Measurements from ENCODE around the gene MAN1A1. TPM values are rescaled to one million over a fixed set of nuclear protein-coding genes. Genes with fewer than 3 reads are reported as not detected.

Gene MAN1A1
- total and polyA plus RNA-seq, 2 experiments from 2014 or later = 2.0 to 8.7 TPM

DNA sequence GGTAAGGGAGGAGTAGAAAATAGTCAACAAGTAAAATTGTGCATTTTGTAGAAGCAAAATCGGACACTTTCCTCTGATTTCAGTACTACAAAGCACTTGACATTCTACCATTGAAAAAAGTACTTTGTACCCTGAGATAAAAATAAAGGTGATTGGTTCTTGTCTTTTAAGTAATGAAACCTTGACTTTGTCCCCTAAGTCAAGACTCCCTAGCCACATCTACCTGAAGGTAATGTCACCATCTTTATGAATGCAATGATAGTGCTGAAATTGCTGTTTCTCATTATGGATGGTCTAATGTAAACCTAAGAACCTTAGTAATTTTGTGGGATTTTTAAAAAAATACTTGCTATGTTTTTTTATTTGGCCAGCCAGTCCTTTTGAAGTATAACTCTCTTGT is 2.4 kb upstream of the MAN1A1 start:
- no peak for TF ChIP-seq NANOG (IDR thresholded peaks at IDR 0.05; ENCODE audit: borderline replicate concordance)
- no peak for TF ChIP-seq ZNF114 (CRISPR knock-in tag; IDR thresholded peaks at IDR 0.05)
- TF ChIP-seq, protein P1, sequence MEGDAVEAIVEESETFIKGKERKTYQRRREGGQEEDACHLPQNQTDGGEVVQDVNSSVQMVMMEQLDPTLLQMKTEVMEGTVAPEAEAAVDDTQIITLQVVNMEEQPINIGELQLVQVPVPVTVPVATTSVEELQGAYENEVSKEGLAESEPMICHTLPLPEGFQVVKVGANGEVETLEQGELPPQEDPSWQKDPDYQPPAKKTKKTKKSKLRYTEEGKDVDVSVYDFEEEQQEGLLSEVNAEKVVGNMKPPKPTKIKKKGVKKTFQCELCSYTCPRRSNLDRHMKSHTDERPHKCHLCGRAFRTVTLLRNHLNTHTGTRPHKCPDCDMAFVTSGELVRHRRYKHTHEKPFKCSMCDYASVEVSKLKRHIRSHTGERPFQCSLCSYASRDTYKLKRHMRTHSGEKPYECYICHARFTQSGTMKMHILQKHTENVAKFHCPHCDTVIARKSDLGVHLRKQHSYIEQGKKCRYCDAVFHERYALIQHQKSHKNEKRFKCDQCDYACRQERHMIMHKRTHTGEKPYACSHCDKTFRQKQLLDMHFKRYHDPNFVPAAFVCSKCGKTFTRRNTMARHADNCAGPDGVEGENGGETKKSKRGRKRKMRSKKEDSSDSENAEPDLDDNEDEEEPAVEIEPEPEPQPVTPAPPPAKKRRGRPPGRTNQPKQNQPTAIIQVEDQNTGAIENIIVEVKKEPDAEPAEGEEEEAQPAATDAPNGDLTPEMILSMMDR (conservative IDR thresholded peaks at IDR 0.05; ENCODE audit: low read depth in 2 of 2) = no peak
- TF ChIP-seq EZH2phosphoT487 (IDR thresholded peaks at IDR 0.05; ENCODE audit: unreplicated experiment) = no peak
- Histone ChIP-seq H3K4me1 (ENCODE audit: insufficient read depth) (peaks cover 19% of the 10 kb centered on the region), H4K20me1 (replicated peaks; ENCODE audit: insufficient read depth) (no peaks in the 10 kb centered on the region), H3K79me2 (replicated peaks; ENCODE audit: insufficient read depth) (no peaks in the 10 kb centered on the region), H3F3A (replicated peaks; ENCODE audit: low read depth) (no peaks in the 10 kb centered on the region), H3K36me3 (ENCODE audit: insufficient read depth) (no peaks in the 10 kb centered on the region), H2AFZ (no peak overlapping the region), H3K27ac (ENCODE audit: low read depth) (no peak overlapping the region), H3K4me3 (no peak overlapping the region), H3K27me3 (ENCODE audit: insufficient read depth) (peaks cover 46% of the 10 kb centered on the region), H3K4me2 (no peak overlapping the region), H3K9me2 (ENCODE audit: insufficient read depth) (no peaks in the 10 kb centered on the region)
- DNase-seq (ENCODE audit: low spot score) (no peak), ATAC-seq (no peak)
- Mint-ChIP-seq H3K27ac (no peak overlapping the region), H3K4me1 (peaks cover 17% of the 10 kb centered on the region), H3K27me3 (ENCODE audit: insufficient read depth, low read depth, poor library complexity) (peaks cover 7% of the 10 kb centered on the region), H3K36me3 (ENCODE audit: low read depth) (no peaks in the 10 kb centered on the region), H3K4me3 (no peak overlapping the region), H3K9me3 (no peaks in the 10 kb centered on the region; the same call in 2 of the 3 replicates)

DNA sequence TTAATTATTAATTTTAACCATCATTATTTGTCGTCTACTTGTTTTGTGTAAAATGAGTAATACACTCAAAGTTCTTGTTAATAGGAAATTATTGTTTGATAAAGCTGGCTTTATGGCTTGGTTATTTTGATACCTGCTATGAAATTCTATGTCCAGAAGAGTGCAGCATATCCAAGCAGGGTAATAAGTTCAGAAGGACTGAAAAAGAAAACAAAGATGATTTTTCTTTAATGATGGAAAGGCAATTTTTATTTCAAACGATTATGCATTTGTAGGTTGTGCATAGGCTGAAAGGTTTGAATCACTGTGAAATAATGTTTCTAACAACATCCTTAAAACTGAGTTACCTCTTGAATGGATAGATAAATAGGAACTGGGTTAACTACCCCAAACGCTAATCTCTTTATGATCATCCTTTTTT is 1.4 kb upstream of the MAN1A1 start:
- Histone ChIP-seq H3F3A (replicated peaks; ENCODE audit: low read depth) (no peaks in the 10 kb centered on the region), H2AFZ (no peak overlapping the region), H3K9me2 (ENCODE audit: insufficient read depth) (no peaks in the 10 kb centered on the region), H3K27me3 (ENCODE audit: insufficient read depth) (peaks cover 52% of the 10 kb centered on the region), H3K36me3 (ENCODE audit: insufficient read depth) (no peaks in the 10 kb centered on the region), H3K4me2 (peak overlapping the region; percentile 97; the same call in 1 of the 2 replicates), H3K4me1 (ENCODE audit: insufficient read depth) (peaks cover 21% of the 10 kb centered on the region), H3K79me2 (replicated peaks; ENCODE audit: insufficient read depth) (no peaks in the 10 kb centered on the region), H4K20me1 (replicated peaks; ENCODE audit: insufficient read depth) (no peaks in the 10 kb centered on the region), H3K27ac (ENCODE audit: low read depth) (no peak overlapping the region), H3K4me3 (peak overlapping the region; percentile 84)
- H3K27ac Mint-ChIP-seq = no peak overlapping the region
- TF ChIP-seq, protein P2, sequence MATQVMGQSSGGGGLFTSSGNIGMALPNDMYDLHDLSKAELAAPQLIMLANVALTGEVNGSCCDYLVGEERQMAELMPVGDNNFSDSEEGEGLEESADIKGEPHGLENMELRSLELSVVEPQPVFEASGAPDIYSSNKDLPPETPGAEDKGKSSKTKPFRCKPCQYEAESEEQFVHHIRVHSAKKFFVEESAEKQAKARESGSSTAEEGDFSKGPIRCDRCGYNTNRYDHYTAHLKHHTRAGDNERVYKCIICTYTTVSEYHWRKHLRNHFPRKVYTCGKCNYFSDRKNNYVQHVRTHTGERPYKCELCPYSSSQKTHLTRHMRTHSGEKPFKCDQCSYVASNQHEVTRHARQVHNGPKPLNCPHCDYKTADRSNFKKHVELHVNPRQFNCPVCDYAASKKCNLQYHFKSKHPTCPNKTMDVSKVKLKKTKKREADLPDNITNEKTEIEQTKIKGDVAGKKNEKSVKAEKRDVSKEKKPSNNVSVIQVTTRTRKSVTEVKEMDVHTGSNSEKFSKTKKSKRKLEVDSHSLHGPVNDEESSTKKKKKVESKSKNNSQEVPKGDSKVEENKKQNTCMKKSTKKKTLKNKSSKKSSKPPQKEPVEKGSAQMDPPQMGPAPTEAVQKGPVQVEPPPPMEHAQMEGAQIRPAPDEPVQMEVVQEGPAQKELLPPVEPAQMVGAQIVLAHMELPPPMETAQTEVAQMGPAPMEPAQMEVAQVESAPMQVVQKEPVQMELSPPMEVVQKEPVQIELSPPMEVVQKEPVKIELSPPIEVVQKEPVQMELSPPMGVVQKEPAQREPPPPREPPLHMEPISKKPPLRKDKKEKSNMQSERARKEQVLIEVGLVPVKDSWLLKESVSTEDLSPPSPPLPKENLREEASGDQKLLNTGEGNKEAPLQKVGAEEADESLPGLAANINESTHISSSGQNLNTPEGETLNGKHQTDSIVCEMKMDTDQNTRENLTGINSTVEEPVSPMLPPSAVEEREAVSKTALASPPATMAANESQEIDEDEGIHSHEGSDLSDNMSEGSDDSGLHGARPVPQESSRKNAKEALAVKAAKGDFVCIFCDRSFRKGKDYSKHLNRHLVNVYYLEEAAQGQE (IDR thresholded peaks at IDR 0.05; ENCODE audit: unreplicated experiment) = no peak
- no peak for TF ChIP-seq CREB1 (CRISPR knock-in tag; IDR thresholded peaks at IDR 0.05; ENCODE audit: low read depth)
- TF ChIP-seq, protein P1 (conservative IDR thresholded peaks at IDR 0.05; ENCODE audit: low read depth in 2 of 2) = peak in 1 of 2 experiments; percentile 35; a peak in 2 of 4 replicates
- no peak for DNase-seq (ENCODE audit: low spot score)
- H3K27me3 Mint-ChIP-seq (ENCODE audit: insufficient read depth, low read depth, poor library complexity) = peaks cover 7% of the 10 kb centered on the region
- H3K4me1 Mint-ChIP-seq = peaks cover 17% of the 10 kb centered on the region
- ATAC-seq = no peak
- no peaks in the 10 kb centered on the region for H3K36me3 Mint-ChIP-seq (ENCODE audit: low read depth)
- H3K9me3 Mint-ChIP-seq = no peaks in the 10 kb centered on the region; the same call in 2 of the 3 replicates
- peak overlapping the region; percentile 23; the same call in 1 of the 3 replicates for H3K4me3 Mint-ChIP-seq
